ENCODE results near the gene PARP1.

PARP1 gene

DNA sequence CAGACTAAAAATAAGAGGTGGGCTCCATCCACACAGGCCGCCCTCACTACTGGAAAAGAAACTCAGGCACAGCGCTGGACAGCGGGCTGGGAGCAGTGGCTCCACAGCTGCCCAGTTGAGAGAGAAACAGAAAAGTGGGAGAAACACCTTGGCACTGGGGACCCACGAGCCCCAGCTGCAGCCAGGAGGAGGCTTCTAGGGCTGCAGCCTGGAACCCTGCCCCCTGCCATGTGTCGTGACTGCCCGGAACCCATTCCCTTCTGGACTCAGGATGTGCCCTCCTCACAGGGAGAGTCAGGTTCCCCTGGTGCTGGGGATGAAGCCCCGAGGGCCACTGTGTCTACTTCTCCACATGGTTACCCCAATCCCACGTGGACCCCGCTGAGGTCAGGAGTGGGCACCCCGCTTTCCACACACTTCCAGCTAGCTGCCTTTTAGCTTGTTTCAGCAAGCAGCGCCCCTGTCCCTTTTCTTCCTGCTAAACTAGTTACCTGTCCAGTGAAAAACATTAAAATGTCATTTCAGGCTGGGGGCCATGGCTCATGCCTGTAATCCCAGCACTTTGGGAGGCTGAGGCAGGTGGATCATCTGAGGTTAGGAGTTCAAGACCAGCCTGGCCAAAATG lies 35.9 kb downstream of the PARP1 start:
- DNase-seq, result no peak

DNA sequence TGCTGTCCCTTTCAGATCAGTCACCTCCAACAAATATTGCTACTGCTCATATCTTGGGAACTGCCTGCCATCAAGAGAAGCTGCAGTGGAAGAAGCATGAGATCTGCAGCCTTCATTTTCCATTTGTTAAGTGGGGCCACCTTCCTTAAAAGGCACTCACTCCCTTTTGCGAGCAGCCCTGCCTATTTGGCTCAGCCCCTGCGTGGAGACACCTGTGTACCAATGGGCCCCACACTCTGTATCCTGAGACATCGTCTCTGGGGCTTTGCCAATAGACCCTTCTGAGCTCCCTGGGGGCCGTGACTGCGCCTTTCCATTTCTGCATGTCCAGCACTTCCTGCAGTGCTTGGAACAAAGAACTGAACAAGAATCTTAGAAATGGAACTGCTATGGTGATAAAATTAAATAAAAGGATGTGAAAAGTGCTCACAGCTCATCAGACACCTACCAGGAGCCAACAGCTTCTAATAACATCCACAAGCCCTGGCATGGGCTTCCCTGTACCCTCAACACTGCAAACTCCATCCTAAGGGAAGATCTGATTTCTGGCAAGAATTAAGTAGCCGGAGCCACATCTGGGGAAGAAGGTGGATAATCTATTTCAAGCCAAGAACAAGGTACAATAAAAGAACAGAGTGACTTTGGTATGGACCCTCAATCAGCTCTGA lies 36.7 kb downstream of the PARP1 start:
- DNase-seq, result no peak

DNA sequence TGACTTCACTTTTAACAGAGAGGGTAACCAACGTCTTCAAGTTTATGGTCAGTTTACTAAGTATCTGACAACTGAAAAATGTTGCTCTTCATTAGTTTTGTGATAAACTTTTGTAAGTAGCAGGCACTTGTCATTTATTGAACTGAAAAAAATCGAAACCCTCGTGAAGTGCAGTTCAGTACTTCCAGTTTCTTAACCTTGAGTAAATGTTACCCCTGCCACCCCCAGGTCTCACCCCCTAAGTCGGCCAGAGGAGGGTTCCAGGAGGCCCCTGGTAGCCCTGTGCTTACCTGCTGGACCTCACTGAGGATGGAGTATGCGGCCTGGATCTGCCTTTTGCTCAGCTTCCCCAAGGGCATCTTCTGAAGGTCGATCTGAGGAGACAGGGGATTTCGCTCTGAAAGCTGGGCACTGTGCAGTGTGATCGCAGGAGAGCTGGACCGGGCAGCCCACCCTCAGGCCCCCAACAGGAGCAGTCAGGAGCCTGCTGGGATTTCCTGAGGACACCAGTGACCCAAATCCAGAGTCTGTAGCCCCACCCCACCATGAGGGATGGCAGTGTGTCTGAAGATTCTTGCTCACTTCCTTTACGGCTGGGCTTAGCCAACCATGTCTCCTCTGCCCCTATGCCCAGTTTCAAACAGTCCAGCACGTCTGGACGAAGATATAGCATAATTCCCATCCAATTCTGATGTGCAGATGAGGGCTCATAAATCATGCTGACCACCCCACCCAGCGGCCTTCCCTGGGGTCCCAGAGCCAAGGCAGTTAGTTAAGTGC lies 37.6 kb downstream of the PARP1 start:
- DNase-seq, result no peak

DNA sequence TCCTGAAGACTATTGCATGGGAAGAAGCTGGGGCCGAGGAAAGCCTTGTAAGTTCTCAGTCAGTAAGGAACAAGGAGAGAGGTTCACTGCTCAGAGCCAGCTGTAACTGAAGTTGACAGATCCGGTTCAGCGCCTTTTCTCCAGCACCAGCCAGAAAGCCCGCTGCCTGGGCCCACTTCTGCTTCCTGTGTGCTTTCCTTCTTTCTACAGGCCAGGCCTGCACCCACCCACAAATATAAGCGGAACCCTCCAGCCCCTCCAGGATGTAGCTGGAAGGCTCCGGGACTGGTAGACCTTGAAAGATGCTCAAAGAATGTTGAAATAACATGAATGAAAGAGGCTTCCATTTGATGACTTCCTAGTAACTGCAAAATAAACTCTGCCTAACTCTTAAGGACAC lies 38.8 kb downstream of the PARP1 start:
- DNase-seq, result no peak

DNA sequence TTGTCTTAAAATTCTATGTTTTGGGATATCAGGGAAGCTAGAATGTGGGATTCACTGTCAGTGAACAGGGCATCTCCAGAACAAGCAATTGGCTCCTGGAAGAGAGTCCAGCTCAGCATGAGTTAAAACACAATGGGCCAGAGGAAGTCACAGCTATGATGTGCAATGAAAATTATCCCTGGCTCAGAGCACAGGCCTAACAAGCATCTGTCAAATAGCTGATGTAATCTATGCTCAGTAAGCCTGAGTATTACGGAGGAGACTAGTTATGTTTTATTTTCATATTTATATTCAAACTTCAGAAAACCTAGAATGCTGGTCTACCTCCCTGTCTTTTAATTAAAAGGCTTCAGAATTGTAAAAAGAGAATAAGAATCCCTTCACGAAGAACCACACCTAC lies 41.6 kb downstream of the PARP1 start:
- no peak for DNase-seq

DNA sequence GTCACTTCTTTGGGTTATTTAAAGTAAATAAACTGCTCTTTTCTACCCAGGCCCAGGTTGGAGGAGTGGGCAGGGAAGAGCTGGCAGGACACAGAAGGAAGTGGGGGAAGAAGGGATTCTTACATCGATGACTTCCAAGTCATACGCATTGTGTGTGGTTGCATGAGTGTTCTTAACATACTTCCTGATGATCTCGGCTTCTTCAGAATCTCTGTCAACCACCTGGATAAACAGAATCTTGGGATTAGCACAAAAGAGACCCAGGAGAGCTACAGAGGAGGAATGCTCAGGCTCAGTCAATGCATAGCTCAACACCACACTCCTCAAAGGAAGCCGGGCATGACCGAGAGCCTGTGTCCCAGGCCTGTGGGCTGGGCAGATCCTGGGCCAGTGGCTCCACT lies 42.1 kb downstream of the PARP1 start:
- DNase-seq, result no peak

DNA sequence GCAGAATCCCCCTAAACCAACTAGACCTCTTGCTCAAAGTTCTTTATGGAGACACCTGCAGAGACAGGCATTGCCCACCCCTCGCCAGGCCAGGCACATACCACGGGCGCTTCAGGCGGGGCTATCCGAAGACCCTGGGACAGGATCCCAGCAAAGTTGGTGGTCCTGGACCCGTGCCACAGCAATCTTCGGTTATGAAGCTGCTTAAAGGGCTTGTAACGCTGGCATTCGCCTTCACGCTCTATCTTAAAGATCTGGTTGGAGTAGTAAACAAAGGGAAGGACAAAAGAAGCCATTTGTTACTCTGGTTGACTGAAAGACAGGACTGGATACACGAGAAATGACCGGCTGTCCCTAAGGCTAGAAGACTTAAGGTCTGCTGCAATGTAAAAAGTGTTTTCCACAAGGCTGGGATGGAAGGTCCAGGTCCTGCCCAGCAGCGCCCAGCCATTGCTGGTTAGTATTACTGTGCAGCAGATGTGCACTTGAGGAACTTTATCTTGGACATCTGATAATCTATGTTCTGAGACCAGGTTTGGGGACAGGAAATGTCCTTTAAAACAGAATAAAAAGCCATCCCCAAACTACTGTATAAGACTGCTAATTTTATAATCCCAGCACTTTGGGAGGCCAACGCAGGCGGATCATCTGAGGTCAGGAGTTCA lies 42.9 kb downstream of the PARP1 start:
- DNase-seq, result no peak

DNA sequence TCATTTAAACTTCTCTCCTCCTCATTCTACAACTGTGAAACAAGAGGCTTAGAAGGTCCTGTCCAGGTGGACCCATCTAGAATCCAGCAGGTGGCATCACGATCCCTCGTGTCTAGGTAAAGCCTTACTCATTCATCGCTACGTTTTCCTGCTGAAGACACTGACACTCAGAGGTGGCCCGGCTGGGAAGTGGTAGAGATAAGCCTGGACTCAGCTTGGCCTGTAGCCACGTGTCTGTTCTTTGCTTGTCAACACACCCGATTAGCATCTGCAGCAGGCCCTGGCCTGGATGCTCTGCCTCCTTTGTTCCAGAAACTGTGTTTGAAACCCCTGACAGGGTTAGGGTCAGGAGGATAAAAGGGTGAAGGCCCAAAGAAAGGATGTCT lies 43.4 kb downstream of the PARP1 start:
- no peak for DNase-seq

DNA sequence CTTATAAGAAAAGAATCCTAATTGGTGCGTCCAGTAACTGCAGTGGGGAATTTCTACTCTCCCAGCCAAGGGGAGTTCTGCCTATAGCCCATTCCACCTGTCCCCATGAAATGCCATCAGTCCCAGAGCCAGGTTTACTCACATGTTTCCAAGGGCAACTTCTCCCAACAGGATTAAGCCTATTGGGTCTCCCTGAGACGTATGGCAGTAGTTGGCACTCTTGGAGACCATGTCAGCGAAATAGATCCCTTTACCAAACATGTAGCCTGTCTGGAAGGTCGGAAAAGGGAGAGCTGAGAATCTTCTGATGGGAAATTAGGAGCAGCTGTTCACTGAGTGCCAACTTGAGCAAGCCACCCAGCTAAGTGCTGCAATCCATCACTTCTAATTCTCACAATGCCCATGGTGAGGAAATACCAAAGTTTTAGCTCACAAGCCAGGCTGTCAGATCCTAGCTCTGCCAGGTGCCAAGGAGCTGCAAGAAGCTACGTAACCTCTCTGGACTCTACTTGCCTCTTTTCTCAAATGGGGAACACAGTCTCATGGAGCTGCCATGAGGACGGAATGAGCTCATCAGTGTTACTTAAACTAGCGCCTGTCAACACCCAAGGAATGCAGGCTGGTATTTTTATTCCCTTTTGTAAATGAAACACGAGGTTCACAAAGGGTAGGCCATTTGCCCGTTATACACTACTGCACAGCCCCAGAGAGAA lies 43.9 kb downstream of the PARP1 start:
- DNase-seq, result no peak

DNA sequence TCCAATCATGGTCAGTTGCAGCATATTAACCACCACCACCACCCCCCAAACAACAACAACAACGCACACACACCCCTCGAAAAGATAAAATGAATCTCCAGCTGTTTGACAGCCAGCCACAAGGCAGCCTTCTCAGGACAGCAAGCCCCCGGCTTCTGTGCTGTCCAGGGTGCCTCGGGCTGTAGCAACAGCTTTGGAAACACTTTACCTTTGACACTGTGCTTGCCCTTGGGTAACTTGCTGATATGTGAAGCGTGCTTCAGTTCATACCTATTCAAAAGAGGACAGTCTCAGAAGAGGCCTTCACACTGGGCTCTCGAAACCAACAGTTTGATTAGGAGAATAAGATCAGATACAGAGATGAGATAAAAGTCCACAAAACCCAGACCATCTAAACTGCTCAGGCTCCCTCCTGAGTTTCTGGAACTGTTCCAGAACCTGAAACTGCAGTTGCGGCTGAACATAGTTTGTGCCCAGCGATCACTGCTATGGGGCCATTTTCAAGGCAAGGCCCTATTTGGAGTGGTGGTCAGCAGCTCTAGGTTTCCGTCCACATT lies 44.9 kb downstream of the PARP1 start:
- no peak for DNase-seq

DNA sequence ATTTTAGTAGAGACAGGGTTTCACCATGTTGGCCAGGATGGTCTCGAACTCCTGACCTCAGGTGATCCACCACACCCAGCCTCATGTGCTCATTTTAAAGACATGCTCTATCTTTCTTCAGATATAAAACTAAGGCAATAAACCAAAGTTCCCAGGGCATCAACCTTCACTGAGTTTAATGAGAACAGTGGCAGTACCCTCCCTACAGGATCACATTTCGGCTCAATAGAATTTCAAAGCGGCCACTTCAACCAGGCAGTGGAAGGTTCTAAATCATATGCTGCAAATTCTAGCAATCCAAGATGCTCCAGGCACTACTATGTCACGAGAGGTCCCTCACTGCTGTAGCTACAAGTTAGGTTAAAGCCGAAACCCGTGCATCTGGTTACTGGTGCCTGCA lies 45.5 kb downstream of the PARP1 start:
- DNase-seq, result no peak

DNA sequence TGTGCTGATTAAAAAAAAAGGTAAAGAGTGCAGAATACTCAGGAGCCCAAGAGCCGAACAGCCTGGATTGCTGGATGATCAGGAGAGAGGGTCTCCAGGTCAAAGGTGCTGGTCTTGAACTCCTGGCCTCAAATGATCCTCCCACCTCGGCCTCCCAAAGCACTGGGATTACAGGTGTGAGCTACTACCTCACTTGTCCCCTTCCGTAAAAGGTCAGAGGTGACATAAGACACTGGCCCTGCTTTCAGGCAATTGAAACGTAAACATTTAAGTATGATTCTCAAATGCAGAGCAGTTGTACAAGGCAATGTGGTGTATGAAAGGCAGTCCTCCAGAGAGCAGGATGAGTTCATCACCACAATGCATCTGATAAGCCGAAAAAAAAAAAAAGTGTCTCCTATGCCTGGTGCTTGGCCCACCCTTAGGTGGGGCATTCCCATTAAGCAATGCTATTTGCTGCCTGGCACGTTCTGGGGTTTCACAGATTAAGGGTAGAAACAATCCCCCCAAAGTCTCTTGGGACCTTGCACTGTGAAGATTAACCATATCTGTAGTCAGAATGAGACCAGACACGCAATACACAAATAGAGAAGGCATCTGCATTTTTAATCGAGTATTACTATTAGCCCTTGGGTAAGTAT lies 47.7 kb downstream of the PARP1 start:
- DNase-seq, result no peak

DNA sequence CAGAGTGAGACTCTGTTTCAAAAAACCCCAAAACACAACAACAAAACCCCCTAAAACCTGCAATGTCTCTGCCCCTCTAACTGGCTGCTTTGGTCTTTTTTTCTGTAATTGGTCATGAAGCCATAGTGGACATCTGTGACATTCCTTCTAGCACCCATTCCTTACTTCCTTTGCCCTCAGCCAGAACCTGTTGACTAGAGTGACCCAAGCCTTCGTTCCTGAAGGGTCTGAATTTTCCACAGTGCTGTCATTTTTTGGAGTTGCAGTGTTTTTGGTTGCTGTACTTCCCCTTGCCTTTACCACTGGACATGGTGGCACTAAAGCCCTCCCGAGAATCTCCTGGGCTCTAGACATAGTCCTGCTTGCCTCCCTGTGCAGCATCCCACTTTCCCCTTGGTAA lies 50.5 kb downstream of the PARP1 start:
- DNase-seq, result no peak

DNA sequence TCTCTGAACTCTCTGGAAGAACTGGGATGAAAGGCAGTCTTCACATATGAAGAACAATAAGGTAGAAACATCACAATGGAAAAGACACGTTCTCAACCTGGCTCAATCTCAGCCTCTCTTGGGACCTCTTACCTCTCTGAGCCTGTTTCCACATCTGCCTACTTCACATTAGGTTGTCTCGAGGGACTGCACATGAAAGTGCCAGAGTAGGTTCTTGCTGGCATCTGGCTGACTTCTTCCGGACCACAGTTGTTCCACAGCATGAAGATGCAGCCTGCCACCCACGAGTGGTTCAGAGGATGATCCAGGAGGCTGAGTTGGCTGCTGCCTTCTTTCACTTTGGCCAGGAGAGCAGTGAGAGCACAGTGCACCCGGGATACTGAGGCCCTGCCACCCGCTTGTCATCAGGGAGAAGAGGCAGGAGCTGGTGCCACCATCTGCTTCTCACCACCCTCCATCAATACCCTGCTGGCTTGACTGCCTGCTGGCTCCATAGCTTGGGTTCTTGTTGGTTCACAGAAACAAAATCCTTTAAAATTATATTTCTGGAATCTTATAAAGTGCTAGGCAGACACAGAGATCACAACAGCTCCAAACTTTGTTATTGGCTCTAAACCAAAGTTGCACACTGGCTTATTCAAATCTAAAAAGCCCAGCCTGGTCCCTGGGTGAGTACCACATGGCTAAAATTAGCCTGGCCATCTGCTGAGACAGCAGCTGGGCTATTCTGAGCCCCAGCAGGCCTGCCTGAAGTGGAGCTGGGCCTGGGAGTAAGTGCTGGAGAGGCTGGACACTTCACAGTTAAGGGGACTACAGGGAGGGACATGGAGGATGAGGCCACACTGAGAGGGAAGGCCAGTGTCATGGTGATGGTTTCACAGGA lies 52.0 kb downstream of the PARP1 start:
- DNase-seq, result peak; percentile 77

DNA sequence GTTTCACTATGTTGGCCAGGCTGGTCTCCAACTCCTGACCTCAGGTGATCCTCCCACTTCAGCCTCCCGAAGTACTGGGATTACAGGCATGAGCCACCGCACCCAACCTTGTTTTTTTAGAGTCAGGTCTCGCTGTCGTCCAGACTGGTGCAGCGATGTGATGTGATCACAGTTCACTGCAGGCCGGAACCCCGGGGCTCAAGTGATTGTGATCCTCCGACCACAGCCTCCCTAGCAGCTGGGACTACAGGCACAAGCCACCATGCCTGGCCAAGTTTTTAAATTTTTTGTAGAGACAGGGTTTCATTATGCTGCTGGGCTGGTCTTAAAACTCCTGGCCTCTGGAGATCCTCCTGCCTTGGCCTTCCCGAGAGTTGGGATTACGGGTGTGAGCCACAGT lies 52.9 kb downstream of the PARP1 start:
- no peak for DNase-seq

DNA sequence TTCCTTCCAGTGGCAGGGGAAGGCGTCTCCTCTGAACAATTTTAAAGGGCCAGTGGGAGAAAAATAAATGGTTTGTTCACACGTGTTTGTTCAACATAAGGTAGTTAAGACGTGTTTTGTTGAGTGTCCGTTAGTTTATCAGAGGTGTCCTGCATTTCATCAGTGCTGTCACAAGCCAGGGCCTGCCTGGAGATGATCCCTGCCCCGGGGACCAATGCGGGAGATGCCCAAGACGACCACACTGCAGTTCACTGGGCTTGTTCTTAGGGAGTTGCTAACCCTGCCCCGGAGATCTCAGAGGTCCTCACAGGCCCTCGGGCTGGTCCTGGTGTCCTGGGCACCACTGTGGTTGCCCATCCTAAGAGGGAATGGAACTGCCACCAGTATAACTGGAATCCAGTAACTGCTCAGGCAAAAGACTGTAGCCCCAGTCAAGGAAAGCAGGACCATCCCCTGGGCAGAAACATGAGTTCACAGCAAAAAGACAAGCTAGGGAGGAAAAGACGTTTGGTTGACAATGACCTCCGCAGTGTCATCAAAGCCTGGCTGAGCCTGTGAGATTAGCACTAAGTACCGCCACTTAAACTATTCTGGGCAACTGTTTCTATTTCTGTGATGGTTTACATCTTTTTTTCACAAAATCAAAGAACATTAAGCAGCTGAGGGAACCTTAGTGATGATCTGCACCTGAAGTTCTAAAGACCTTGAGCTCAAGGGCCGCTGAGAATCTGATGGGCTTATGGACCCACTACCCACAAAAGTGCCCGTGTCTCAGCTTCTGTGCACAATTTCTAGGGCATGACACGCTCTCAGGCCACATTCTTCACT lies 54.0 kb downstream of the PARP1 start:
- no peak for DNase-seq

DNA sequence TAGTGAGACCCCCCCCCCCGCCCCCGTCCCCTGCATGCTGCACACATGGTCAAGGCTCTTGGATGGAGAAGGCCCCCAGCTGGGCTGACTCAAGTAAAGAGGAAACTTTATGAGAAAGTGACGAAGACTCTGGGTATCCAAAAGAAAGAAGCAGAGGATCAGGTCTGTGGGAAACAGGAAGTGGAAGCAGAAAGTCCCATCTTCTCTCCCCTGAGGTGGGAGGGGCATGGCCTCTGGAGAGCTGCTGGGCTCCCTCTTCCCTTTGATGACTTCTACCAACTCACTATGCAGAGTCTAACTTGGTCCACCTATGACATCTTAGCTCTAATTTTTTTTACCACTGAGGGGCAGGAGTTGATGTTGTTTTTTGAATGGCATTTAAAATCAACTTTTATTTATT lies 56.2 kb downstream of the PARP1 start:
- DNase-seq, result no peak

DNA sequence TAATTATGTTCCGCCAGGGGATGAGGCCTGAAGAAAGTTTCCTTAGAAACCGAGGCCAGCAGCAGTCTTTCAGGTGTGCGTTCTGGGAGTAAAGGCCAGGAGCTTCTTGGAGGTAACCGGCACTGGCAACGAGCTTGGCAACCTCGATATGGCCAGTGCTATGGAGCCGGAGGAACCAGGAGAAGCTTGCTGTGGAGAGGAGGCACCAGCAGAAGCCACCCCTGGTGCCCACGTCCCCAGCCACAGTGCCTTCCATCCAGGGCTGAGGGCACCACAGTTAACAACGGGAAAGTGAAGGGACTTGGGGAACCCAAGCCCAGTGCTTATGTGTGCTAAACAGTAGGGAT lies 57.4 kb downstream of the PARP1 start:
- DNase-seq, result no peak

DNA sequence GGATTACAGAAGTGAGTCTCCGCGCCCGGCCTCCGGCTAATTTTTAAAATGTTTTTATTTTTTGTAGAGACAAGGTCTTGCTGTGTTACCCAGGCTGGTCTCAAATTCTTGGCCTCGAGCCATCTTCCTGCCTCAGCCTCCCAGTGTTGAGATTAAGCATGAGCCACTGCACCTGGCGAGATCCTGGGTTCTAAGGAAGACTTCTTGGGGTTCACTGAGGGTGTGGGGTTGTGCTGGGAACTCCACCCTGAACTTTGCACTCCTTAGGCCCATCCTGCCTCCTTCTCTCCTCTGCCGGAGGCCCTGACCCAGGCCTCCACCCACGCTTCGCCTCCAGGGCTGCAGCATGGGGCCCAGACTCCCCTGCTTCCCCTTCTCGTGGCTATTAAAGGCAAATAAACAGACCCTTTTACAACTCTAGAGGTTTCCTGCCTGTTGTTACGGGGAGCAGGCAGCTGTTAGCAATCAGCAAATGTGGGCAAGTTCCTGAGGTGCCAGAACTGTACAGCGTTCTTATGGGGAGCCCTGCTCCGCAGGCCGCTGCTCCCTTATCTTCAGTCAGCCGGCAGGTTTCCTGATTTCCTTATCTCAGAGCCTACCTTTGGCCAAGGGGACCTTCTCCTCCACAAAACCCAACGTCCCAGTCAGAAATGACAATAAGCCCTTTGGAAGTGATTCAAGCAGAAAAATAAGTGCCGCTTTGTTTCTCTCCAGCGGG lies 57.9 kb downstream of the PARP1 start:
- DNase-seq, result no peak

DNA sequence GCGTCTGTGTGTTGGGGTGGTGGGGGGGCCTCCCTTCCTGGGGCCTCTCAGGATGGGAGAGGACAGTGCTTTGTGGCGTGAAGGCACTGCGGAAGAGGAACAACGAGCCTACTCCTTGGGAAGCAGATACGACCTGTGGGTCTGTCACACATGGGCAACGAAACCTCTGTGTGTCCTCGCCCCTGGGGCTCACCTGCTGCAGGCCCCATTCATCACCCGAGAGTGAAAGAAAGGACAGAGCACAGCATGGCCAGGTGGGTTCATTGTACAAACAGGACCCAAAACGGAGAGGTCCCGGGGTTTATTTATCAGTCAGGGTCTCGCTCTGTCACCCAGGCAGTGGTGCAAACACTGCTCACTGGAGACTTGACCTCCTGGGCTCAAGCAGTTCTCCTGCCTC lies 58.8 kb downstream of the PARP1 start:
- no peak for DNase-seq

All from right hindlimb (tissue), 1 donor.